B cell (primary cell): ENCODE data around the gene WDR45. TPM values are rescaled to one million over a fixed set of nuclear protein-coding genes. Genes with fewer than 3 reads are reported as not detected.

Experiments
- ATAC-seq: fragments of 200-7000 bp; cut with Tn5 transposase; one replicate; pipeline ENCODE4 v1.10.0; 2021; ENCODE audit warnings: low read depth, mild to moderate bottlenecking, moderate number of reproducible peaks, moderate library complexity
- CTCF ChIA-PET: fragments of 350-600 bp; sonication (Branson Sonifier 250); formaldehyde crosslinking; loops from one replicate; lab custom pipeline; 2021; ENCODE audit warnings: antibody characterized with exemption, inconsistent platforms; lab: Charles Lee
- POLR2A ChIA-PET: fragments of 350-600 bp; sonication (Branson Sonifier 250); formaldehyde crosslinking; loops from one replicate; lab custom pipeline; 2021; ENCODE audit warnings: antibody characterized with exemption; lab: Charles Lee
- DNase-seq: peaks from one replicate; pipeline ENCODE4 v3.0.0; 2013
- H2AFZ ChIP-seq: 2 replicates; pipeline ENCODE4 v1.6.1; 2012; ENCODE audit warnings: mild to moderate bottlenecking, low read depth, low read length; ENCODE audit not compliant: insufficient read depth, poor library complexity, severe bottlenecking
- H3K27ac ChIP-seq, 2 donors: 1 replicate in 1 of 2; 2 replicates in 1 of 2; pipeline ENCODE4 v1.5.1; 2012 to 2013; ENCODE audit warnings: low read length in 2 of 2, mild to moderate bottlenecking in 2 of 2, moderate library complexity in 1 of 2
- H3K27me3 ChIP-seq, 4 experiments: fragments of 200-600 bp in 1 of 4; sonication (generic) in 1 of 4; replicated peaks in 1 of 4; 1 replicate in 2 of 4; 2 replicates in 2 of 4; pipeline versions ENCODE4 v1.6.1 to v1.7.0; 2013 to 2016; ENCODE audit warnings: low read length in 3 of 4, mild to moderate bottlenecking in 2 of 4, mixed read lengths in 1 of 4, moderate library complexity in 1 of 4; ENCODE audit not compliant: insufficient read depth in 4 of 4, control insufficient read depth in 3 of 4; ENCODE audit errors: control extremely low read depth in 1 of 4
- H3K36me3 ChIP-seq, 2 experiments: replicated peaks in 1 of 2; 1 replicate in 1 of 2; 2 replicates in 1 of 2; pipeline versions ENCODE4 v1.6.1 to v1.7.1; 2013; ENCODE audit warnings: low read length in 1 of 2; ENCODE audit not compliant: insufficient read depth in 2 of 2, control insufficient read depth in 1 of 2; ENCODE audit errors: control extremely low read depth in 1 of 2, extremely low read depth in 1 of 2
- H3K4me1 ChIP-seq, 2 donors: fragments of 200-600 bp in 1 of 2; sonication (generic) in 1 of 2; 1 replicate in 1 of 2; 2 replicates in 1 of 2; pipeline versions ENCODE4 v1.5.1 to v1.6.1; 2013 to 2017; ENCODE audit warnings: low read length in 2 of 2; ENCODE audit not compliant: control insufficient read depth in 2 of 2, insufficient read depth in 2 of 2
- H3K4me2 ChIP-seq: replicated peaks from 2 replicates; pipeline ENCODE3; 2012; ENCODE audit warnings: mild to moderate bottlenecking, low read depth, low read length; ENCODE audit not compliant: poor library complexity, severe bottlenecking
- H3K4me3 ChIP-seq, 5 experiments: fragments of 200-600 bp in 1 of 5; sonication (generic) in 1 of 5; 1 replicate in 3 of 5; 2 replicates in 2 of 5; pipeline versions ENCODE4 v1.5.1 to v1.7.0; 2011 to 2016; ENCODE audit warnings: low read length in 4 of 5, mild to moderate bottlenecking in 4 of 5, low read depth in 2 of 5, control low read depth in 1 of 5, moderate library complexity in 1 of 5; ENCODE audit not compliant: insufficient read depth in 1 of 5; ENCODE audit errors: control extremely low read depth in 1 of 5, extremely low read depth in 1 of 5
- H3K79me2 ChIP-seq: fragments of 200-600 bp; sonication (generic); one replicate; pipeline ENCODE4 v1.6.0; 2016; ENCODE audit warnings: low read length; ENCODE audit not compliant: control insufficient read depth, insufficient read depth
- H3K9ac ChIP-seq: fragments of 200-600 bp; sonication (generic); 2 replicates; pipeline ENCODE4 v1.6.1; 2017; ENCODE audit warnings: mild to moderate bottlenecking, low read length, moderate library complexity
- H3K9me3 ChIP-seq, 3 donors: one replicate each; pipeline versions ENCODE4 v1.6.1 to v1.7.1; 2013; ENCODE audit warnings: low read length in 2 of 3; ENCODE audit not compliant: control insufficient read depth in 2 of 3, insufficient read depth in 1 of 3; ENCODE audit errors: control extremely low read depth in 1 of 3
- H4K20me1 ChIP-seq: 2 replicates; pipeline ENCODE4 v1.6.0; 2012; ENCODE audit warnings: mild to moderate bottlenecking, low read length; ENCODE audit not compliant: insufficient read depth, control insufficient read depth, poor library complexity, severe bottlenecking
- H3K27ac Mint-ChIP-seq: one replicate; pipeline ENCODE4 v1.8.0; 2021; ENCODE audit warnings: mixed read lengths
- H3K27me3 Mint-ChIP-seq: one replicate; pipeline ENCODE4 v1.8.0; 2021; ENCODE audit warnings: mixed read lengths
- H3K4me1 Mint-ChIP-seq: one replicate; pipeline ENCODE4 v1.8.0; 2021; ENCODE audit warnings: mixed read lengths
- H3K4me3 Mint-ChIP-seq: one replicate; pipeline ENCODE4 v1.8.0; 2021; ENCODE audit warnings: mixed read lengths
- H3K9me3 Mint-ChIP-seq: one replicate; pipeline ENCODE4 v1.8.0; 2022; ENCODE audit warnings: mixed read lengths; ENCODE audit not compliant: insufficient read depth
- CTCF ChIP-seq: fragments of 200-600 bp; IDR thresholded peaks from one replicate; pipeline ENCODE4 v1.8.0; 2022; ENCODE audit warnings: antibody characterized with exemption, mild to moderate bottlenecking
- EZH2 ChIP-seq: IDR thresholded peaks from 2 replicates; pipeline ENCODE4 v1.6.1; 2012; ENCODE audit warnings: borderline replicate concordance, low read depth, mild to moderate bottlenecking, moderate library complexity, low read length; ENCODE audit not compliant: insufficient read depth, poor library complexity, severe bottlenecking
- WGBS: methylation state at CpG from one replicate; pipeline ENCODE4 v1.1.5; 2013; ENCODE audit warnings: missing lambda C conversion rate; ENCODE audit not compliant: insufficient coverage; 5-methylcytosine and 5-hydroxymethylcytosine counted together
- intact Hi-C: fragments of 100-400 bp; cut with micrococcal nuclease; formaldehyde crosslinking; loops from one replicate; pipeline ENCODE4 v1.10.0; 2022
- polyA plus RNA-seq: library from polyadenylated mRNA; depleted of rRNA; stranded (reverse); fragments of >200 nt; gene quantifications from 2 replicates; pipeline ENCODE4 v1.2.3, GENCODE V29; 2012
- total RNA-seq, 2 donors: library from RNA; stranded (reverse); fragments of 120-200 nt in 1 of 2; gene quantifications; 1 replicate in 1 of 2; 2 replicates in 1 of 2; pipeline versions ENCODE4 v1.2.3 to v1.2.4, GENCODE V29; 2013 to 2022

The WDR45 gene
- total and polyA plus RNA-seq, 2 donors (not counting 1 experiment from before 2014, with no cell fraction given), result 100 to 153 TPM

GRCh38 chrX:49071877-49072711 lies 7.6 kb downstream of the WDR45 start:
- peaks cover 0 to 18% of the 10 kb centered on the region in 2 donors for H3K4me1 ChIP-seq
- no peaks in the 10 kb centered on the region for H4K20me1 ChIP-seq
- H2AFZ ChIP-seq, result no peak overlapping the region
- POLR2A ChIA-PET, result no interaction called here
- H3K9me3 ChIP-seq, result peaks cover 0 to 11% (median 0%) of the 10 kb centered on the region in 3 donors
- DNase-seq (no peak), ATAC-seq (no peak)
- no peaks in the 10 kb centered on the region for H3K27me3 ChIP-seq
- H3K36me3 ChIP-seq, result no peaks in the 10 kb centered on the region
- H3K4me3 Mint-ChIP-seq, result no peak overlapping the region
- TF ChIP-seq EZH2, result no peak
- TF ChIP-seq CTCF, result no peak
- CTCF ChIA-PET, result no interaction called here
- 86% methylated on average over 30 of the region's 63 CpGs for WGBS
- H3K4me1 Mint-ChIP-seq, result peaks cover 17% of the 10 kb centered on the region
- H3K79me2 ChIP-seq, result no peaks in the 10 kb centered on the region
- H3K27me3 Mint-ChIP-seq, result no peaks in the 10 kb centered on the region
- no peaks in the 10 kb centered on the region for H3K9me3 Mint-ChIP-seq
- intact Hi-C loops, result no loop called here
- no peak overlapping the region for H3K27ac ChIP-seq
- no peak overlapping the region for H3K4me3 ChIP-seq
- H3K27ac Mint-ChIP-seq, result no peak overlapping the region
- H3K4me2 ChIP-seq, result no peak overlapping the region
- no peak overlapping the region for H3K9ac ChIP-seq

DNA sequence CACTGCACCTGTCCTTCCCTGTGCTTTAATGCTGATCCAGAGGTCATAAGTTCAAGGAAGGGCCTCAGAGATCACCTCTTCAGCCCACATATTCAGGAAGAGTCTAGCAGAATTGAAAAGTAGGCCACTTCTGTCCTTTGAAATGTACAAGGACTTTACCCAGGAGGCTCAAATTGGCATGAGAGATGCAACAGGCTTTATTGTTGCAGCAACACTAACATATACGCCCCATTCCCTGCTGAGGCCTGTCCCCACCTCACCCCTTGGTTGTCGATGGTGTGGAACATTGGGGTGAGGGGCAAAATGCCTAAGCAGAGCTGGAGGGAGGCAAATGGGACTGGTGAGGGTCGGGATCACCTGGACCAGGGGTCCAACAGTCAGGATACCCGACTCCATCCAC lies 8.7 kb downstream of the WDR45 start:
- Histone ChIP-seq H2AFZ (no peak overlapping the region), H3K4me1 (peaks cover 0 to 18% of the 10 kb centered on the region in 2 donors), H3K9me3 (peaks cover 0 to 11% (median 0%) of the 10 kb centered on the region in 3 donors), H3K4me2 (no peak overlapping the region), H3K36me3 (no peaks in the 10 kb centered on the region), H3K9ac (no peak overlapping the region), H3K27ac (no peak overlapping the region), H3K4me3 (no peak overlapping the region), H4K20me1 (no peaks in the 10 kb centered on the region), H3K79me2 (no peaks in the 10 kb centered on the region), H3K27me3 (no peaks in the 10 kb centered on the region)
- no peak for DNase-seq
- Mint-ChIP-seq H3K4me3 (no peak overlapping the region), H3K27me3 (no peaks in the 10 kb centered on the region), H3K9me3 (no peaks in the 10 kb centered on the region), H3K4me1 (peaks cover 17% of the 10 kb centered on the region), H3K27ac (no peak overlapping the region)
- CTCF ChIA-PET, result no interaction called here
- TF ChIP-seq EZH2 (no peak), CTCF (no peak)
- POLR2A ChIA-PET, result no interaction called here
- intact Hi-C loops, result no loop called here
- ATAC-seq, result no peak
- WGBS, result 100% methylated on average over 2 of the region's 4 CpGs
